ENCODE measurements around the gene MAG. TPM values are rescaled to one million over a fixed set of nuclear protein-coding genes. Genes with fewer than 3 reads are reported as not detected.

MAG gene
- total RNA-seq, 1 experiment from 2014 or later = 0.17 TPM

DNA sequence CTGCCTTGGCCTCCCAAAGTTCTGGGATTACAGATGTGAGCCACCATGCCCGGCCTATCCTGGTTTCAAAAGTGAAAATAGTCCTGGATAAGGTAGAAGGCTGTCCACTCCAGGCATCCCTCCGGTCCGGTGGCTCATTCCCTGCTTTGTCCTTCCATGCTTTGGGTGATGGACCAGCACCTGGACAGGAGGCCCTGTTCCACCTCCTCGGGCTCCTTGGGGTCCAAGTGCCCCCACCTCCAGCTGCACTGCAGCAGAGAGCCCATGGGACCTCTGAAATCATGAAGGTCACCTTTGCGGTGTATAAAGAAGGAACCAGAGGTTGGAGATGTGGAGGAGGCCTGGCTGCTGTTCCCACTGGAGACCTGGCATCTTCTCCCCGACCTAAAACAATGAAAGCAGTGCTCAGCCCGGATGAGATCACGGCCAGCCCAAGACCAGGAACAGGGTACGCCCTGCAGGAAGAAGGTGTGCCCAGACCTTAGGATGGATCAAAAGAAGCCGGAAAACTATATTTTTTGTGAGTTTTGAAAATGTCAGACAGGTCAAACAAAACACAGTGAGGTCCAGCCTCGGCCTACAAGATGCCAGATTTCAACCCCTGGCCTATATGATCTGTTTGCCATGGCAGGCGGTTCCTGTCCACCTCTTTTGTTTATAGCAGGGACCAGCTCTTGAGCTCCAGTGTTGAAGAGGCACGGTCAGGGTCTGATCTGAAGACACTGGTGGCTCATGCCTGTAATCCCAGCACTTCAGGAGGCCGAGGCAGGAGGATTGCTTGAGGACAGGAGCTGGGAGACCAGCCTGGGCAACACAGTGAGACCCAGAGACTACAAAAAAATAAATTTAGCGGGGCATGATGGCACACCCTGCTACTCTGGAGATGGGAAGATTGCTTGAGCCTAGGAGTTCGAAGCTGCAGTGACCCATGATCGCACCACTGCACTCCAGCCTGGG lies 37.3 kb upstream of the MAG start:
- Histone ChIP-seq H3K9me3 (ENCODE audit: control insufficient read depth in 1 of 2, insufficient read depth in 1 of 2, low read depth in 1 of 2, low read length in 2 of 2) (no peaks in the 10 kb centered on the region), H3K9me2 (ENCODE audit: insufficient read depth) (no peaks in the 10 kb centered on the region), H3K27ac (ENCODE audit: low read depth, low read length) (no peak overlapping the region), H3K36me3 (ENCODE audit: control insufficient read depth in 1 of 2, insufficient read depth in 2 of 2, low read length in 2 of 2) (peaks cover 34 to 43% of the 10 kb centered on the region in 2 experiments), H3K4me2 (ENCODE audit: low read length) (no peak overlapping the region), H3K4me3 (replicated peaks in 1 of 2; ENCODE audit: low read depth in 1 of 2, low read length in 2 of 2) (no peak overlapping the region), H3K9ac (ENCODE audit: low read length) (no peak overlapping the region), H3K27me3 (ENCODE audit: insufficient read depth, low read length) (no peaks in the 10 kb centered on the region), H3K4me1 (ENCODE audit: control insufficient read depth in 1 of 2, insufficient read depth in 2 of 2, low read length in 2 of 2) (peaks cover 3 to 10% of the 10 kb centered on the region in 2 experiments; a peak in 3 of 4 replicates), H3K79me2 (ENCODE audit: insufficient read depth, low read length) (peaks cover 75% of the 10 kb centered on the region), H2AFZ (ENCODE audit: low read depth, low read length, poor library complexity, severe bottlenecking) (no peak overlapping the region), H4K20me1 (ENCODE audit: insufficient read depth) (peaks cover 7% of the 10 kb centered on the region)
- no peak for ATAC-seq
- POLR2A ChIA-PET = no interaction called here
- intact Hi-C loops (cut with micrococcal nuclease) = no loop called here
- BruUV-seq (replicated peaks) = no TSS peak
- DNase-seq (ENCODE audit: low read depth, low spot score) = no peak
- RAD21 ChIA-PET (ENCODE audit: low non-redundant PET in 1 of 2, low total read pairs in 2 of 2, uncharacterized antibody in 2 of 2, unreplicated experiment in 2 of 2) = no interaction called here
- CTCF ChIA-PET = no interaction called here
- TF ChIP-seq FOSL1 (IDR thresholded peaks at IDR 0.05; ENCODE audit: low read depth) (no peak), EZH2phosphoT487 (IDR thresholded peaks at IDR 0.05; ENCODE audit: borderline replicate concordance) (no peak), ELF1 (IDR thresholded peaks at IDR 0.05; ENCODE audit: borderline replicate concordance, low read depth) (no peak), CEBPB (IDR thresholded peaks at IDR 0.05; ENCODE audit: low read depth) (no peak), SP1 (IDR thresholded peaks at IDR 0.05; ENCODE audit: low read depth) (no peak), JUND (IDR thresholded peaks at IDR 0.05) (no peak), ZFX (IDR thresholded peaks at IDR 0.05) (no peak), SRF (IDR thresholded peaks at IDR 0.05; ENCODE audit: low read depth) (no peak), TCF7L2 (IDR thresholded peaks at IDR 0.05; ENCODE audit: borderline replicate concordance, extremely low read depth, insufficient read depth, insufficient read length) (no peak), YY1 (IDR thresholded peaks at IDR 0.05; ENCODE audit: extremely low read depth, insufficient replicate concordance, low read depth, low read length) (no peak), SIN3A (IDR thresholded peaks at IDR 0.05; ENCODE audit: low read depth) (no peak), POLR2AphosphoS5 (IDR thresholded peaks at IDR 0.05; ENCODE audit: low read depth, low read length) (no peak), RAD21 (IDR thresholded peaks at IDR 0.05; ENCODE audit: low read depth) (no peak), EGR1 (IDR thresholded peaks at IDR 0.05; ENCODE audit: low read depth) (no peak)
- TF ChIP-seq, protein P1, sequence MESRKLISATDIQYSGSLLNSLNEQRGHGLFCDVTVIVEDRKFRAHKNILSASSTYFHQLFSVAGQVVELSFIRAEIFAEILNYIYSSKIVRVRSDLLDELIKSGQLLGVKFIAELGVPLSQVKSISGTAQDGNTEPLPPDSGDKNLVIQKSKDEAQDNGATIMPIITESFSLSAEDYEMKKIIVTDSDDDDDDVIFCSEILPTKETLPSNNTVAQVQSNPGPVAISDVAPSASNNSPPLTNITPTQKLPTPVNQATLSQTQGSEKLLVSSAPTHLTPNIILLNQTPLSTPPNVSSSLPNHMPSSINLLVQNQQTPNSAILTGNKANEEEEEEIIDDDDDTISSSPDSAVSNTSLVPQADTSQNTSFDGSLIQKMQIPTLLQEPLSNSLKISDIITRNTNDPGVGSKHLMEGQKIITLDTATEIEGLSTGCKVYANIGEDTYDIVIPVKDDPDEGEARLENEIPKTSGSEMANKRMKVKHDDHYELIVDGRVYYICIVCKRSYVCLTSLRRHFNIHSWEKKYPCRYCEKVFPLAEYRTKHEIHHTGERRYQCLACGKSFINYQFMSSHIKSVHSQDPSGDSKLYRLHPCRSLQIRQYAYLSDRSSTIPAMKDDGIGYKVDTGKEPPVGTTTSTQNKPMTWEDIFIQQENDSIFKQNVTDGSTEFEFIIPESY (IDR thresholded peaks at IDR 0.05; ENCODE audit: extremely low read depth, insufficient replicate concordance, low read length) = no peak
- TF ChIP-seq, protein P2, sequence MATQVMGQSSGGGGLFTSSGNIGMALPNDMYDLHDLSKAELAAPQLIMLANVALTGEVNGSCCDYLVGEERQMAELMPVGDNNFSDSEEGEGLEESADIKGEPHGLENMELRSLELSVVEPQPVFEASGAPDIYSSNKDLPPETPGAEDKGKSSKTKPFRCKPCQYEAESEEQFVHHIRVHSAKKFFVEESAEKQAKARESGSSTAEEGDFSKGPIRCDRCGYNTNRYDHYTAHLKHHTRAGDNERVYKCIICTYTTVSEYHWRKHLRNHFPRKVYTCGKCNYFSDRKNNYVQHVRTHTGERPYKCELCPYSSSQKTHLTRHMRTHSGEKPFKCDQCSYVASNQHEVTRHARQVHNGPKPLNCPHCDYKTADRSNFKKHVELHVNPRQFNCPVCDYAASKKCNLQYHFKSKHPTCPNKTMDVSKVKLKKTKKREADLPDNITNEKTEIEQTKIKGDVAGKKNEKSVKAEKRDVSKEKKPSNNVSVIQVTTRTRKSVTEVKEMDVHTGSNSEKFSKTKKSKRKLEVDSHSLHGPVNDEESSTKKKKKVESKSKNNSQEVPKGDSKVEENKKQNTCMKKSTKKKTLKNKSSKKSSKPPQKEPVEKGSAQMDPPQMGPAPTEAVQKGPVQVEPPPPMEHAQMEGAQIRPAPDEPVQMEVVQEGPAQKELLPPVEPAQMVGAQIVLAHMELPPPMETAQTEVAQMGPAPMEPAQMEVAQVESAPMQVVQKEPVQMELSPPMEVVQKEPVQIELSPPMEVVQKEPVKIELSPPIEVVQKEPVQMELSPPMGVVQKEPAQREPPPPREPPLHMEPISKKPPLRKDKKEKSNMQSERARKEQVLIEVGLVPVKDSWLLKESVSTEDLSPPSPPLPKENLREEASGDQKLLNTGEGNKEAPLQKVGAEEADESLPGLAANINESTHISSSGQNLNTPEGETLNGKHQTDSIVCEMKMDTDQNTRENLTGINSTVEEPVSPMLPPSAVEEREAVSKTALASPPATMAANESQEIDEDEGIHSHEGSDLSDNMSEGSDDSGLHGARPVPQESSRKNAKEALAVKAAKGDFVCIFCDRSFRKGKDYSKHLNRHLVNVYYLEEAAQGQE (IDR thresholded peaks at IDR 0.05; ENCODE audit: low read depth) = no peak
- TF ChIP-seq, protein P3, sequence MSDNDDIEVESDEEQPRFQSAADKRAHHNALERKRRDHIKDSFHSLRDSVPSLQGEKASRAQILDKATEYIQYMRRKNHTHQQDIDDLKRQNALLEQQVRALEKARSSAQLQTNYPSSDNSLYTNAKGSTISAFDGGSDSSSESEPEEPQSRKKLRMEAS (IDR thresholded peaks at IDR 0.05) = no peak
- TF ChIP-seq, protein P4, sequence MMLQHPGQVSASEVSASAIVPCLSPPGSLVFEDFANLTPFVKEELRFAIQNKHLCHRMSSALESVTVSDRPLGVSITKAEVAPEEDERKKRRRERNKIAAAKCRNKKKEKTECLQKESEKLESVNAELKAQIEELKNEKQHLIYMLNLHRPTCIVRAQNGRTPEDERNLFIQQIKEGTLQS (IDR thresholded peaks at IDR 0.05) = no peak
- TF ChIP-seq, protein P5, sequence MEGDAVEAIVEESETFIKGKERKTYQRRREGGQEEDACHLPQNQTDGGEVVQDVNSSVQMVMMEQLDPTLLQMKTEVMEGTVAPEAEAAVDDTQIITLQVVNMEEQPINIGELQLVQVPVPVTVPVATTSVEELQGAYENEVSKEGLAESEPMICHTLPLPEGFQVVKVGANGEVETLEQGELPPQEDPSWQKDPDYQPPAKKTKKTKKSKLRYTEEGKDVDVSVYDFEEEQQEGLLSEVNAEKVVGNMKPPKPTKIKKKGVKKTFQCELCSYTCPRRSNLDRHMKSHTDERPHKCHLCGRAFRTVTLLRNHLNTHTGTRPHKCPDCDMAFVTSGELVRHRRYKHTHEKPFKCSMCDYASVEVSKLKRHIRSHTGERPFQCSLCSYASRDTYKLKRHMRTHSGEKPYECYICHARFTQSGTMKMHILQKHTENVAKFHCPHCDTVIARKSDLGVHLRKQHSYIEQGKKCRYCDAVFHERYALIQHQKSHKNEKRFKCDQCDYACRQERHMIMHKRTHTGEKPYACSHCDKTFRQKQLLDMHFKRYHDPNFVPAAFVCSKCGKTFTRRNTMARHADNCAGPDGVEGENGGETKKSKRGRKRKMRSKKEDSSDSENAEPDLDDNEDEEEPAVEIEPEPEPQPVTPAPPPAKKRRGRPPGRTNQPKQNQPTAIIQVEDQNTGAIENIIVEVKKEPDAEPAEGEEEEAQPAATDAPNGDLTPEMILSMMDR (IDR thresholded peaks at IDR 0.05 in 2 of 3, conservative IDR thresholded peaks at IDR 0.05 in 1 of 3; ENCODE audit: borderline replicate concordance in 1 of 3, insufficient read depth in 1 of 3, low read depth in 2 of 3, low read length in 2 of 3) = no peak

Measured in HCT116 (cell line).